Mesenchymal stem cell (in vitro differentiated cells and primary cell): ENCODE data around the gene GPR3.

Experiments
- DNase-seq: peaks from one replicate; pipeline ENCODE4 v3.0.0-alpha.2; 2013
- H2AFZ ChIP-seq: one replicate; pipeline ENCODE4 v1.6.1; 2013; ENCODE audit warnings: low read depth, mild to moderate bottlenecking, control low read depth, inconsistent platforms, low read length, moderate library complexity
- H2AK5ac ChIP-seq: 2 replicates; pipeline ENCODE4 v1.6.1; 2013; ENCODE audit warnings: low read length, moderate library complexity, mild to moderate bottlenecking, inconsistent platforms; ENCODE audit not compliant: severe bottlenecking
- H2BK120ac ChIP-seq: one replicate; pipeline ENCODE4 v1.6.1; 2013; ENCODE audit warnings: low read depth, mild to moderate bottlenecking, inconsistent platforms, low read length, moderate library complexity
- H2BK12ac ChIP-seq, 2 experiments: one replicate each; pipeline ENCODE4 v1.6.1; 2013; ENCODE audit warnings: inconsistent platforms in 2 of 2, low read length in 2 of 2, mild to moderate bottlenecking in 2 of 2, moderate library complexity in 2 of 2, control low read depth in 1 of 2
- H2BK15ac ChIP-seq: one replicate; pipeline ENCODE4 v1.6.1; 2013; ENCODE audit warnings: mild to moderate bottlenecking, low read depth, inconsistent platforms; ENCODE audit not compliant: poor library complexity, severe bottlenecking
- H2BK5ac ChIP-seq: 2 replicates; pipeline ENCODE4 v1.6.1; 2013; ENCODE audit warnings: low read depth, mild to moderate bottlenecking, low read length, control low read depth, inconsistent platforms; ENCODE audit not compliant: poor library complexity, severe bottlenecking
- H3K14ac ChIP-seq, 2 experiments: one replicate each; pipeline ENCODE4 v1.6.1; 2013; ENCODE audit warnings: inconsistent platforms in 2 of 2, low read length in 2 of 2, control low read depth in 1 of 2, mild to moderate bottlenecking in 1 of 2, moderate library complexity in 1 of 2
- H3K18ac ChIP-seq, 2 experiments: one replicate each; pipeline ENCODE4 v1.6.1; 2013; ENCODE audit warnings: inconsistent platforms in 2 of 2, low read length in 2 of 2, control low read depth in 1 of 2, low read depth in 1 of 2, mild to moderate bottlenecking in 1 of 2
- H3K23ac ChIP-seq, 2 experiments: one replicate each; pipeline ENCODE4 v1.6.1; 2013; ENCODE audit warnings: inconsistent platforms in 2 of 2, low read length in 2 of 2, mild to moderate bottlenecking in 2 of 2, moderate library complexity in 2 of 2, control low read depth in 1 of 2
- H3K27ac ChIP-seq: 2 replicates; pipeline ENCODE4 v1.5.1; 2013; ENCODE audit warnings: mild to moderate bottlenecking, moderate library complexity, low read length, control low read depth, inconsistent platforms; ENCODE audit not compliant: poor library complexity, severe bottlenecking
- H3K27me3 ChIP-seq, 2 experiments: 2 replicates each; pipeline versions ENCODE4 v1.6.1 to v1.7.0; 2013; ENCODE audit warnings: low read length in 2 of 2, mild to moderate bottlenecking in 2 of 2, moderate library complexity in 2 of 2, control low read depth in 1 of 2, inconsistent platforms in 1 of 2; ENCODE audit not compliant: control insufficient read depth in 1 of 2, insufficient read depth in 1 of 2
- H3K36me3 ChIP-seq, 2 experiments: 2 replicates each; pipeline versions ENCODE4 v1.6.1 to v1.7.0; 2013; ENCODE audit warnings: low read length in 2 of 2, control low read depth in 1 of 2, inconsistent platforms in 1 of 2, low read depth in 1 of 2, mild to moderate bottlenecking in 1 of 2; ENCODE audit not compliant: insufficient read depth in 2 of 2, control insufficient read depth in 1 of 2
- H3K4ac ChIP-seq, 2 experiments: one replicate each; pipeline ENCODE4 v1.6.1; 2013; ENCODE audit warnings: inconsistent platforms in 2 of 2, low read length in 2 of 2, mild to moderate bottlenecking in 2 of 2, moderate library complexity in 2 of 2, control low read depth in 1 of 2, low read depth in 1 of 2
- H3K4me1 ChIP-seq: 2 replicates; pipeline ENCODE4 v1.6.1; 2013; ENCODE audit warnings: low read depth, low read length, control low read depth; ENCODE audit not compliant: control insufficient read depth, insufficient read depth
- H3K4me2 ChIP-seq: 2 replicates; pipeline ENCODE4 v1.6.1; 2013; ENCODE audit warnings: low read length, mild to moderate bottlenecking, inconsistent platforms; ENCODE audit not compliant: poor library complexity, severe bottlenecking
- H3K4me3 ChIP-seq, 2 experiments: 2 replicates each; pipeline versions ENCODE4 v1.5.1 to v1.7.0; 2013; ENCODE audit warnings: low read length in 2 of 2, mild to moderate bottlenecking in 2 of 2, control low read depth in 1 of 2, low read depth in 1 of 2; ENCODE audit not compliant: insufficient read depth in 1 of 2
- H3K79me1 ChIP-seq: replicated peaks from 2 replicates; pipeline ENCODE4 v1.6.1; 2013; ENCODE audit warnings: mild to moderate bottlenecking, control low read depth, low read length, inconsistent platforms; ENCODE audit not compliant: poor library complexity, severe bottlenecking
- H3K9ac ChIP-seq: 2 replicates; pipeline ENCODE4 v1.7.0; 2013; ENCODE audit warnings: mild to moderate bottlenecking, low read length, moderate library complexity
- H3K9me3 ChIP-seq: 2 replicates; pipeline ENCODE4 v1.7.0; 2013; ENCODE audit warnings: mild to moderate bottlenecking, low read length; ENCODE audit not compliant: control insufficient read depth
- H4K8ac ChIP-seq: one replicate; pipeline ENCODE4 v1.6.1; 2013; ENCODE audit warnings: inconsistent platforms, mild to moderate bottlenecking, low read length, moderate library complexity
- H4K91ac ChIP-seq: one replicate; pipeline ENCODE4 v1.6.1; 2013; ENCODE audit warnings: mild to moderate bottlenecking, low read length, inconsistent platforms
- WGBS: methylation state at CpG from one replicate; pipeline ENCODE4 v1.1.7; 2013; ENCODE audit warnings: mixed read lengths; 5-methylcytosine and 5-hydroxymethylcytosine counted together

Gene GPR3

DNA sequence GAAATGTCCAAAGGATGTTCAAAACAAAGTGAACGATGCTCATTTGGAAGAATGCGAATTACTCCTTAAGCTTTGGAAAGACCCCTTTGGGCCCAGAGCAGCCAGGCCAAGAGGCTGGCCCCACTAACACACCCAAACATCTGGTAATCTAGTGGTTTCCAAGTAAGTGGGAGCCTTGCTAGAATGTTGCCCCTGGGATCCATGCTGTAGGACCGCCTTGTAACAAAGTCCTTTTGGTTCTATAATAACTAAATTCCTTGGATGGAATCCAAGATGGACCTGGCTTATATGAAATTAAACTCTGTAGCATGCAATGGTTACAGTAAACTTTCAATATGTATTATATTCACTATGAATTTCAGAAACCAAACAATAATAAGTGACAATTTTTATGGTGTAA is 25.3 kb downstream of the GPR3 start:
- Histone ChIP-seq H2BK5ac (no peak overlapping the region), H2AK5ac (peak overlapping the region; percentile 21), H3K4me2 (no peak overlapping the region), H3K36me3 (peaks cover 15 to 57% of the 10 kb centered on the region in 2 experiments), H3K9me3 (no peaks in the 10 kb centered on the region), H3K4me1 (peaks cover 9% of the 10 kb centered on the region), H3K27me3 (no peaks in the 10 kb centered on the region), H3K18ac (peak overlapping the region in 1 of 2 experiments; percentile 29), H2AFZ (no peak overlapping the region), H3K23ac (no peak overlapping the region), H4K91ac (no peak overlapping the region), H4K8ac (no peak overlapping the region), H3K9ac (peak overlapping the region; percentile 81), H3K79me1 (peaks cover 31% of the 10 kb centered on the region), H3K27ac (peak overlapping the region; percentile 94), H3K4me3 (no peak overlapping the region), H2BK12ac (no peak overlapping the region), H2BK15ac (no peak overlapping the region), H3K14ac (no peak overlapping the region), H2BK120ac (no peak overlapping the region), H3K4ac (peak overlapping the region in 1 of 2 experiments; percentile 47)
- no peak for DNase-seq
- WGBS, result 91% methylated on average over 3 of the region's 3 CpGs

- Histone ChIP-seq H3K27me3 (no peaks in the 10 kb centered on the region), H3K18ac (no peak overlapping the region), H3K27ac (peak overlapping the region; percentile 94), H3K9ac (peak overlapping the region; percentile 81), H3K4me3 (peak overlapping the region in 1 of 2 experiments; percentile 1), H3K79me1 (peaks cover 26% of the 10 kb centered on the region), H2BK5ac (no peak overlapping the region), H4K8ac (peak overlapping the region; percentile 42), H3K4ac (peak overlapping the region; percentile 35 to 64), H3K4me1 (peaks cover 9% of the 10 kb centered on the region), H3K9me3 (no peaks in the 10 kb centered on the region), H3K4me2 (peak overlapping the region; percentile 57), H2BK12ac (peak overlapping the region; percentile 3 to 42), H3K14ac (no peak overlapping the region), H4K91ac (no peak overlapping the region), H2BK15ac (no peak overlapping the region), H2AK5ac (no peak overlapping the region), H2BK120ac (no peak overlapping the region), H3K36me3 (peaks cover 12 to 49% of the 10 kb centered on the region in 2 experiments), H2AFZ (no peak overlapping the region), H3K23ac (no peak overlapping the region)
- WGBS, result 25% methylated on average over 12 of the region's 14 CpGs
- peak; percentile 99 for DNase-seq
These were observed 26.1 kb downstream of the GPR3 start for GRCh38 chr1:27418326-27419185.

DNA sequence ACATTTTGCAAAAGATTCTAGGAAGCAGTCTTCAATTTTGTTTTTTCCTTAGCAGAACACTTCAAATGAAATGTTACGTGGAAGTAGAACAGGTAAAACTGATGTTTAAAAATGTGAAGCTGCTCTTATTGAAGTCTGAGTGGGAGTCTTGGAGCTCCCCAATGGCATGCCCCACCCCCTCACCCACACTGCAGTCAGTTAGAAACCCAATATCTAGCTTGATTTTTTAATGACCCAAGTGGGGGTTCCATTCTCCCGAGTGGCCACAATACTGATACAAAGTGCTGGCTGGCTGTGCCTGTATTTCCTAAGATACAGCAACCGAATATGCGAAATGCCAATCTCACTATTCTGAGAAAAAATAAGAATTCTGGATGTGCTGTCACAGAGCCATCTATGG is 31.3 kb downstream of the GPR3 start:
- H4K8ac ChIP-seq, result no peak overlapping the region
- no peak for DNase-seq
- H3K14ac ChIP-seq, result no peak overlapping the region
- H3K4me1 ChIP-seq, result peaks cover 12% of the 10 kb centered on the region
- H4K91ac ChIP-seq, result no peak overlapping the region
- no peaks in the 10 kb centered on the region for H3K9me3 ChIP-seq
- no peaks in the 10 kb centered on the region for H3K27me3 ChIP-seq
- no peak overlapping the region for H3K4ac ChIP-seq
- no peak overlapping the region for H2BK12ac ChIP-seq
- no peak overlapping the region for H3K4me2 ChIP-seq
- H3K79me1 ChIP-seq, result peaks cover 34% of the 10 kb centered on the region
- H3K4me3 ChIP-seq, result no peak overlapping the region
- peaks cover 14 to 45% of the 10 kb centered on the region in 2 experiments for H3K36me3 ChIP-seq
- no peak overlapping the region for H2BK120ac ChIP-seq
- H2BK15ac ChIP-seq, result peak overlapping the region; percentile 26
- 100% methylated on average over 1 of the region's 4 CpGs for WGBS
- H3K18ac ChIP-seq, result no peak overlapping the region
- H2AFZ ChIP-seq, result no peak overlapping the region
- H3K27ac ChIP-seq, result no peak overlapping the region
- no peak overlapping the region for H3K23ac ChIP-seq
- H2BK5ac ChIP-seq, result no peak overlapping the region
- no peak overlapping the region for H2AK5ac ChIP-seq
- H3K9ac ChIP-seq, result no peak overlapping the region

DNA sequence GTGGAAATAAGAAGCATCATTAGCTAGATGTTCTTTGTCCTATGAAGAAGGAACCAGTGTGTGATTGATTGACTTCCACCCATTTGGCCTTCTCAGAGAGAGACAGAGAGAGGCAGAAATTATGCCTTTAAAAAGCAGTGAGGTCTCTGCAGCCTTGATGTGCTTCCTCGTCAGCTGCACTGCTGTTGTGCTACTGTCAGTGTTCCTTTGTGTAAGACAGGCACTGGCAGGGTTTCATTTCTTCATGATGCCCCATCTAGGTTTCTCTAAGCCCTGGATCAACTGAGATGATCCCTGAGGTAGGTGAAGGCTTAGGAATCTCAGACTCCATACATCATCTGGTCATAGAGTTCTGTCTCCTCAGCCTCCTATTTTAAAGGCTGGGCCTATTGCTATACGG is 34.9 kb downstream of the GPR3 start:
- no peak for DNase-seq
- no peaks in the 10 kb centered on the region for H3K27me3 ChIP-seq
- H2BK12ac ChIP-seq, result no peak overlapping the region
- H3K36me3 ChIP-seq, result peaks cover 14 to 42% of the 10 kb centered on the region in 2 experiments
- H2AK5ac ChIP-seq, result no peak overlapping the region
- WGBS, result 95% methylated on average over 2 of the region's 2 CpGs
- no peak overlapping the region for H3K4me3 ChIP-seq
- peak overlapping the region; percentile 36 for H4K8ac ChIP-seq
- H3K18ac ChIP-seq, result no peak overlapping the region
- no peak overlapping the region for H2AFZ ChIP-seq
- no peak overlapping the region for H4K91ac ChIP-seq
- H3K4ac ChIP-seq, result no peak overlapping the region
- H2BK5ac ChIP-seq, result no peak overlapping the region
- no peak overlapping the region for H3K23ac ChIP-seq
- H3K14ac ChIP-seq, result no peak overlapping the region
- no peaks in the 10 kb centered on the region for H3K9me3 ChIP-seq
- no peak overlapping the region for H2BK15ac ChIP-seq
- no peak overlapping the region for H3K4me2 ChIP-seq
- no peak overlapping the region for H3K27ac ChIP-seq
- peaks cover 34% of the 10 kb centered on the region for H3K79me1 ChIP-seq
- H2BK120ac ChIP-seq, result no peak overlapping the region
- no peak overlapping the region for H3K9ac ChIP-seq
- H3K4me1 ChIP-seq, result peaks cover 7% of the 10 kb centered on the region
